Nephron (organoid): Measurements from ENCODE around the gene FGF18.
"Not testable (repeated sequence)": the region's sequence is repeated elsewhere in the genome, so short reads cannot be mapped to it uniquely, and the experiment has no call there.

ENCODE experiments used
- H3K27ac Mint-ChIP-seq, 3 experiments: 2 replicates each; pipeline ENCODE4 v1.8.0; 2020; ENCODE audit warnings: mixed read lengths in 3 of 3, mild to moderate bottlenecking in 2 of 3, moderate library complexity in 1 of 3
- H3K27me3 Mint-ChIP-seq: 2 replicates; pipeline ENCODE4 v1.8.0; 2021; ENCODE audit warnings: low read depth, mild to moderate bottlenecking, moderate library complexity, mixed read lengths
- H3K36me3 Mint-ChIP-seq: 2 replicates; pipeline ENCODE4 v1.8.0; 2020; ENCODE audit warnings: low read depth, mixed read lengths
- H3K4me1 Mint-ChIP-seq: 2 replicates; pipeline ENCODE4 v1.8.0; 2020; ENCODE audit warnings: mixed read lengths
- H3K4me3 Mint-ChIP-seq, 3 experiments: 2 replicates each; pipeline ENCODE4 v1.8.0; 2020; ENCODE audit warnings: mild to moderate bottlenecking in 3 of 3, mixed read lengths in 3 of 3, moderate library complexity in 2 of 3
- H3K9me3 Mint-ChIP-seq: 2 replicates; pipeline ENCODE4 v1.8.0; 2020; ENCODE audit warnings: mixed read lengths
- CTCF ChIP-seq, 3 experiments: fragments of 200-600 bp; sonication (generic); IDR thresholded peaks; one replicate each; pipeline ENCODE4 v1.5.0; 2021; ENCODE audit warnings: antibody characterized with exemption in 3 of 3; ENCODE audit not compliant: unreplicated experiment in 3 of 3

The FGF18 gene

GRCh38 chr5:171418982-171419687 lies at the start of gene FGF18:
Gene FGF18, plus strand, starts transcription at chr5:171419647. Its CDS starts 553 bp downstream, at chr5:171420200.
- H3K27ac Mint-ChIP-seq: no peak within 1 kb of the TSS
- H3K27me3 Mint-ChIP-seq: peaks cover 31% of the 10 kb centered on the region

GRCh38 chr5:171369898-171370297 lies 49.5 kb upstream of the FGF18 start:
- Mint-ChIP-seq H3K27ac (no peak overlapping the region), H3K4me3 (no peak overlapping the region), H3K36me3 (no peaks in the 10 kb centered on the region), H3K27me3 (peaks cover 16% of the 10 kb centered on the region), H3K4me1 (no peaks in the 10 kb centered on the region), H3K9me3 (no peaks in the 10 kb centered on the region)
- TF ChIP-seq CTCF (IDR thresholded peaks at IDR 0.05; ENCODE audit: unreplicated experiment in 3 of 3): no peak

More at GRCh38 chr5:171418982-171419687, at the start of gene FGF18:
- Mint-ChIP-seq H3K4me1 (peaks cover 37% of the 10 kb centered on the region), H3K9me3 (no peaks in the 10 kb centered on the region), H3K4me3 (peak within 1 kb of the TSS; percentile 88 to 92 (median 89)), H3K36me3 (peaks cover 3% of the 10 kb centered on the region)
- peak in 1 of 3 experiments; percentile 47 for TF ChIP-seq CTCF (IDR thresholded peaks at IDR 0.05; ENCODE audit: unreplicated experiment in 3 of 3)

- peaks cover 11% of the 10 kb centered on the region for H3K27me3 Mint-ChIP-seq
- not testable (repeated sequence) for H3K4me1 Mint-ChIP-seq, H3K27ac Mint-ChIP-seq, H3K9me3 Mint-ChIP-seq, H3K36me3 Mint-ChIP-seq, H3K4me3 Mint-ChIP-seq
Observed at GRCh38 chr5:171370881-171371280, 48.6 kb upstream of the FGF18 start.

- Mint-ChIP-seq H3K27me3 (peaks cover 11% of the 10 kb centered on the region), H3K9me3 (no peaks in the 10 kb centered on the region), H3K27ac (no peak overlapping the region), H3K4me1 (no peaks in the 10 kb centered on the region), H3K4me3 (no peak overlapping the region), H3K36me3 (no peaks in the 10 kb centered on the region)
- TF ChIP-seq CTCF (IDR thresholded peaks at IDR 0.05; ENCODE audit: unreplicated experiment in 3 of 3): no peak
Observed at GRCh38 chr5:171371326-171371725, 48.1 kb upstream of the FGF18 start.

GRCh38 chr5:171379961-171380360 lies 39.5 kb upstream of the FGF18 start:
- Mint-ChIP-seq H3K27ac (no peak overlapping the region), H3K36me3 (no peaks in the 10 kb centered on the region), H3K27me3 (no peaks in the 10 kb centered on the region), H3K9me3 (no peaks in the 10 kb centered on the region), H3K4me3 (no peak overlapping the region), H3K4me1 (no peaks in the 10 kb centered on the region)
- no peak for TF ChIP-seq CTCF (IDR thresholded peaks at IDR 0.05; ENCODE audit: unreplicated experiment in 3 of 3)

- H3K4me3 Mint-ChIP-seq, H3K27me3 Mint-ChIP-seq, H3K4me1 Mint-ChIP-seq, H3K36me3 Mint-ChIP-seq, H3K27ac Mint-ChIP-seq, H3K9me3 Mint-ChIP-seq: not testable (repeated sequence)
Observed at GRCh38 chr5:171384416-171384815, 35.0 kb upstream of the FGF18 start.

GRCh38 chr5:171384999-171385398 lies 34.4 kb upstream of the FGF18 start:
- not testable (repeated sequence) for H3K27me3 Mint-ChIP-seq, H3K9me3 Mint-ChIP-seq, H3K27ac Mint-ChIP-seq, H3K4me1 Mint-ChIP-seq
- Mint-ChIP-seq H3K36me3 (peaks cover 13% of the 10 kb centered on the region), H3K4me3 (peak overlapping the region in 1 of 3 experiments; percentile 6)
